DOHH2 (cell line): Measurements from ENCODE around the gene CNTLN.

Experiments used
- H3F3A ChIP-seq: fragments of 200-600 bp; sonication (generic), shearing (Covaris generic); 2 replicates; pipeline ENCODE4 v1.6.0; 2016; ENCODE audit warnings: antibody characterized with exemption, mild to moderate bottlenecking; ENCODE audit not compliant: control insufficient read depth, insufficient read depth
- H3K27ac ChIP-seq: fragments of 200-600 bp; sonication (generic); 2 replicates; pipeline ENCODE4 v1.5.1; 2014; ENCODE audit warnings: low read depth, mild to moderate bottlenecking, low read length, moderate library complexity
- H3K27me3 ChIP-seq: fragments of 200-600 bp; sonication (generic); 2 replicates; pipeline ENCODE4 v1.6.1; 2014; ENCODE audit warnings: mild to moderate bottlenecking, low read length, mixed read lengths; ENCODE audit not compliant: control insufficient read depth
- H3K36me3 ChIP-seq: fragments of 200-600 bp; sonication (generic); 2 replicates; pipeline ENCODE4 v1.6.1; 2014; ENCODE audit warnings: mild to moderate bottlenecking, low read length, moderate library complexity, mixed read lengths; ENCODE audit not compliant: control insufficient read depth
- H3K4me1 ChIP-seq: fragments of 200-600 bp; sonication (generic); 2 replicates; pipeline ENCODE4 v1.6.1; 2014; ENCODE audit warnings: mild to moderate bottlenecking, low read length, mixed read lengths; ENCODE audit not compliant: control insufficient read depth
- H3K4me2 ChIP-seq: fragments of 200-600 bp; sonication (generic); 2 replicates; pipeline ENCODE4 v1.6.0; 2014; ENCODE audit warnings: mild to moderate bottlenecking, low read length, moderate library complexity
- H3K4me3 ChIP-seq: fragments of 200-600 bp; sonication (generic); 2 replicates; pipeline ENCODE4 v1.5.1; 2014; ENCODE audit warnings: mild to moderate bottlenecking, low read length, mixed read lengths
- H3K79me2 ChIP-seq: fragments of 200-600 bp; sonication (generic); 2 replicates; pipeline ENCODE4 v1.6.1; 2014; ENCODE audit warnings: mild to moderate bottlenecking, low read length, mixed read lengths; ENCODE audit not compliant: control insufficient read depth
- H3K9me2 ChIP-seq: fragments of 200-600 bp; sonication (generic); replicated peaks from 2 replicates; pipeline ENCODE4 v1.6.1; 2014; ENCODE audit warnings: mild to moderate bottlenecking, low read length, mixed read lengths; ENCODE audit not compliant: control insufficient read depth
- H3K9me3 ChIP-seq: fragments of 200-600 bp; sonication (generic); 2 replicates; pipeline ENCODE4 v1.6.1; 2014; ENCODE audit warnings: antibody characterized with exemption, low read length, mixed read lengths; ENCODE audit not compliant: control insufficient read depth, insufficient read depth
- H4K20me1 ChIP-seq: fragments of 200-600 bp; sonication (generic); 2 replicates; pipeline ENCODE4 v1.6.0; 2014; ENCODE audit warnings: low read depth, mild to moderate bottlenecking, antibody characterized with exemption, low read length, moderate library complexity; ENCODE audit not compliant: control insufficient read depth, insufficient read depth
- EZH2phosphoT487 ChIP-seq: fragments of 200-600 bp; sonication (generic); IDR thresholded peaks from 2 replicates; pipeline ENCODE4 v1.6.1; 2017; ENCODE audit warnings: borderline replicate concordance, mild to moderate bottlenecking, antibody characterized with exemption, low read length, moderate library complexity, mixed read lengths
- TF ChIP-seq, protein P1 (sequence below): fragments of 200-600 bp; sonication (generic); IDR thresholded peaks from one replicate; pipeline ENCODE4 v1.5.1; 2014; ENCODE audit warnings: antibody characterized with exemption, mild to moderate bottlenecking, low read depth, low read length; ENCODE audit not compliant: poor library complexity, severe bottlenecking

CNTLN gene

GRCh38 chr9:17134396-17135294 is at the start of gene CNTLN:
Gene CNTLN (plus strand): TSS chr9:17135040. CDS start chr9:17135066, 26 bp downstream.
- Histone ChIP-seq H3K4me1 (no peaks in the 10 kb centered on the region), H3K9me2 (no peaks in the 10 kb centered on the region), H3K4me2 (no peak within 1 kb of the TSS), H3K79me2 (no peaks in the 10 kb centered on the region), H3F3A (no peaks in the 10 kb centered on the region), H3K9me3 (peaks cover 4% of the 10 kb centered on the region; the same call in 1 of the 2 replicates), H3K36me3 (no peaks in the 10 kb centered on the region), H3K4me3 (no peak within 1 kb of the TSS), H4K20me1 (no peaks in the 10 kb centered on the region), H3K27me3 (no peaks in the 10 kb centered on the region), H3K27ac (no peak within 1 kb of the TSS)
- TF ChIP-seq, protein P1, sequence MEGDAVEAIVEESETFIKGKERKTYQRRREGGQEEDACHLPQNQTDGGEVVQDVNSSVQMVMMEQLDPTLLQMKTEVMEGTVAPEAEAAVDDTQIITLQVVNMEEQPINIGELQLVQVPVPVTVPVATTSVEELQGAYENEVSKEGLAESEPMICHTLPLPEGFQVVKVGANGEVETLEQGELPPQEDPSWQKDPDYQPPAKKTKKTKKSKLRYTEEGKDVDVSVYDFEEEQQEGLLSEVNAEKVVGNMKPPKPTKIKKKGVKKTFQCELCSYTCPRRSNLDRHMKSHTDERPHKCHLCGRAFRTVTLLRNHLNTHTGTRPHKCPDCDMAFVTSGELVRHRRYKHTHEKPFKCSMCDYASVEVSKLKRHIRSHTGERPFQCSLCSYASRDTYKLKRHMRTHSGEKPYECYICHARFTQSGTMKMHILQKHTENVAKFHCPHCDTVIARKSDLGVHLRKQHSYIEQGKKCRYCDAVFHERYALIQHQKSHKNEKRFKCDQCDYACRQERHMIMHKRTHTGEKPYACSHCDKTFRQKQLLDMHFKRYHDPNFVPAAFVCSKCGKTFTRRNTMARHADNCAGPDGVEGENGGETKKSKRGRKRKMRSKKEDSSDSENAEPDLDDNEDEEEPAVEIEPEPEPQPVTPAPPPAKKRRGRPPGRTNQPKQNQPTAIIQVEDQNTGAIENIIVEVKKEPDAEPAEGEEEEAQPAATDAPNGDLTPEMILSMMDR, result no peak
- TF ChIP-seq EZH2phosphoT487, result no peak

DNA sequence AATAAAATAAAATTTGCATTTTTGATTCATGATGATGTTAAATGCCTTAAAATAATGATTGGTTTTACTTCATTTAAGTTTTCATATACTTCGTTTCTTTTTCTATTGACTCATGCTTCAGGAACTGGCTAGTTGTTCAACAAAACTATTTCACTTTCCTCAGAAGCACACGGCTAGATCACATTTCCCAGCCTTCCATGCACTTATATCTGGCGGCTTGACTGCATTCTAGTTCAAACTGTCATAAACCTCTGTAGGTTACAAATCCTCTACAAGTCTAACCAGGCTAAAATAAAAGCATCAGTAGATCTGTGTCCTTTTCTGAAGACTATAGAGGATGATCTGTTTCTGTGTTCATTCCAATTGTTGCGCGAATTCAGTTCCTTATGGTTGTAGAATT is 46.3 kb upstream of the CNTLN start:
- no peak overlapping the region for H3K4me3 ChIP-seq
- no peaks in the 10 kb centered on the region for H4K20me1 ChIP-seq
- no peak overlapping the region for H3K4me2 ChIP-seq
- H3K4me1 ChIP-seq, result no peaks in the 10 kb centered on the region
- no peak overlapping the region for H3K27ac ChIP-seq
- H3K9me2 ChIP-seq, result no peaks in the 10 kb centered on the region
- TF ChIP-seq, protein P1, result no peak
- no peak for TF ChIP-seq EZH2phosphoT487
- no peaks in the 10 kb centered on the region for H3K36me3 ChIP-seq
- H3K27me3 ChIP-seq, result no peaks in the 10 kb centered on the region
- H3K79me2 ChIP-seq, result no peaks in the 10 kb centered on the region
- H3F3A ChIP-seq, result no peaks in the 10 kb centered on the region
- H3K9me3 ChIP-seq, result no peaks in the 10 kb centered on the region

- Histone ChIP-seq H3F3A (no peaks in the 10 kb centered on the region), H4K20me1 (no peaks in the 10 kb centered on the region), H3K27ac (no peak overlapping the region), H3K9me3 (no peaks in the 10 kb centered on the region), H3K4me3 (no peak overlapping the region), H3K9me2 (no peaks in the 10 kb centered on the region), H3K36me3 (no peaks in the 10 kb centered on the region), H3K79me2 (no peaks in the 10 kb centered on the region), H3K27me3 (no peaks in the 10 kb centered on the region), H3K4me2 (no peak overlapping the region), H3K4me1 (no peaks in the 10 kb centered on the region)
- no peak for TF ChIP-seq EZH2phosphoT487
- TF ChIP-seq, protein P1, result no peak
Measured at GRCh38 chr9:17090041-17090440, 44.8 kb upstream of the CNTLN start.
